ENCODE results near the gene PAF1.
A peak's percentile ranks its signal among the peaks of the same experiment; 100 is the strongest.

Gene PAF1

GRCh38 chr19:39416152-39417120 is 25.5 kb upstream of the PAF1 start:
- Histone ChIP-seq H3F3A (ENCODE audit: insufficient read depth, low read length) (no peaks in the 10 kb centered on the region), H3K9me3 (ENCODE audit: low read length) (no peaks in the 10 kb centered on the region), H3K9me2 (ENCODE audit: low read depth, low read length) (no peaks in the 10 kb centered on the region), H3K9ac (ENCODE audit: low read length) (no peak overlapping the region), H4K20me1 (ENCODE audit: insufficient read depth, low read length) (no peaks in the 10 kb centered on the region), H3K27me3 (ENCODE audit: insufficient read depth, low read length) (no peaks in the 10 kb centered on the region), H3K27ac (ENCODE audit: low read depth, low read length, poor library complexity, severe bottlenecking) (no peak overlapping the region), H2AFZ (ENCODE audit: low read length) (no peak overlapping the region), H3K4me2 (ENCODE audit: low read length) (no peak overlapping the region), H3K4me1 (ENCODE audit: insufficient read depth, low read length, severe bottlenecking) (peaks cover 12% of the 10 kb centered on the region), H3K4me3 (ENCODE audit: low read depth, low read length, poor library complexity, severe bottlenecking) (no peak overlapping the region), H3K36me3 (ENCODE audit: insufficient read depth, low read length) (peaks cover 14% of the 10 kb centered on the region; the same call in 1 of the 2 replicates), H3K79me2 (ENCODE audit: insufficient read depth, low read length) (no peaks in the 10 kb centered on the region)
- TF ChIP-seq CTCF (IDR thresholded peaks at IDR 0.05; ENCODE audit: low read length) (no peak), EZH2 (IDR thresholded peaks at IDR 0.05; ENCODE audit: borderline replicate concordance, low read length) (no peak)

- no peak overlapping the region for H3K27ac ChIP-seq (ENCODE audit: low read depth, low read length, poor library complexity, severe bottlenecking)
- H3K9me2 ChIP-seq (ENCODE audit: low read depth, low read length) = no peaks in the 10 kb centered on the region
- no peak overlapping the region for H3K4me3 ChIP-seq (ENCODE audit: low read depth, low read length, poor library complexity, severe bottlenecking)
- TF ChIP-seq EZH2 (IDR thresholded peaks at IDR 0.05; ENCODE audit: borderline replicate concordance, low read length) (no peak), CTCF (IDR thresholded peaks at IDR 0.05; ENCODE audit: low read length) (0 out of 2 replicates have a peak, but pooled peaks have one; percentile 6)
- H4K20me1 ChIP-seq (ENCODE audit: insufficient read depth, low read length) = no peaks in the 10 kb centered on the region
- 0 out of 2 replicates have a peak overlapping the region, but pooled peaks have one; percentile 26 for H3K4me2 ChIP-seq (ENCODE audit: low read length)
- H3K27me3 ChIP-seq (ENCODE audit: insufficient read depth, low read length) = no peaks in the 10 kb centered on the region
- no peaks in the 10 kb centered on the region for H3K79me2 ChIP-seq (ENCODE audit: insufficient read depth, low read length)
- H3K4me1 ChIP-seq (ENCODE audit: insufficient read depth, low read length, severe bottlenecking) = peaks cover 22% of the 10 kb centered on the region
- peaks cover 11% of the 10 kb centered on the region; the same call in 1 of the 2 replicates for H3K36me3 ChIP-seq (ENCODE audit: insufficient read depth, low read length)
- H3K9ac ChIP-seq (ENCODE audit: low read length) = no peak overlapping the region
- H3F3A ChIP-seq (ENCODE audit: insufficient read depth, low read length) = peaks cover 4% of the 10 kb centered on the region
- H2AFZ ChIP-seq (ENCODE audit: low read length) = no peak overlapping the region
- H3K9me3 ChIP-seq (ENCODE audit: low read length) = no peaks in the 10 kb centered on the region
These were observed 24.5 kb upstream of the PAF1 start for GRCh38 chr19:39415111-39416046.

GRCh38 chr19:39413911-39414608 is 23.2 kb upstream of the PAF1 start:
- Histone ChIP-seq H3K27me3 (ENCODE audit: insufficient read depth, low read length) (no peaks in the 10 kb centered on the region), H3K36me3 (ENCODE audit: insufficient read depth, low read length) (peaks cover 6% of the 10 kb centered on the region; the same call in 1 of the 2 replicates), H3K4me3 (ENCODE audit: low read depth, low read length, poor library complexity, severe bottlenecking) (peak overlapping the region; percentile 99), H3F3A (ENCODE audit: insufficient read depth, low read length) (peaks cover 5% of the 10 kb centered on the region), H3K79me2 (ENCODE audit: insufficient read depth, low read length) (no peaks in the 10 kb centered on the region), H3K27ac (ENCODE audit: low read depth, low read length, poor library complexity, severe bottlenecking) (peak overlapping the region; percentile 44), H3K9me3 (ENCODE audit: low read length) (no peaks in the 10 kb centered on the region), H3K4me2 (ENCODE audit: low read length) (peak overlapping the region; percentile 93), H3K9ac (ENCODE audit: low read length) (peak overlapping the region; percentile 99), H3K4me1 (ENCODE audit: insufficient read depth, low read length, severe bottlenecking) (peaks cover 32% of the 10 kb centered on the region), H2AFZ (ENCODE audit: low read length) (no peak overlapping the region), H3K9me2 (ENCODE audit: low read depth, low read length) (no peaks in the 10 kb centered on the region), H4K20me1 (ENCODE audit: insufficient read depth, low read length) (no peaks in the 10 kb centered on the region)
- no peak for TF ChIP-seq EZH2 (IDR thresholded peaks at IDR 0.05; ENCODE audit: borderline replicate concordance, low read length)
- TF ChIP-seq CTCF (IDR thresholded peaks at IDR 0.05; ENCODE audit: low read length) = peak; percentile 31; the same call in 1 of the 2 replicates

Data from OCI-LY1 (cell line).